ENCODE measurements around the gene FOXJ2. TPM values are rescaled to one million over a fixed set of nuclear protein-coding genes. Genes with fewer than 3 reads are reported as not detected.
A peak's percentile ranks its signal among the peaks of the same experiment; 100 is the strongest.
"Not testable (repeated sequence)": the region's sequence is repeated elsewhere in the genome, so short reads cannot be mapped to it uniquely, and the experiment has no call there.

FOXJ2 gene
- total RNA-seq, 2 experiments from 2014 or later: 17.9 to 18.1 TPM

GRCh38 chr12:8080120-8080519 is 47.6 kb downstream of the FOXJ2 start:
- CTCF ChIA-PET: interaction anchor here (1.2 to 5.9 kb wide), 4 partner anchors 10 to 147 kb away, joined by 4 to 69 read pairs (median 10); partner anchors contain the start of gene FOXJ2
- no peak for DNase-seq
- H3K27me3 Mint-ChIP-seq: no peaks in the 10 kb centered on the region
- no peaks in the 10 kb centered on the region for H3K9me3 Mint-ChIP-seq (ENCODE audit: low read depth)
- peak overlapping the region; percentile 5 for H3K27ac Mint-ChIP-seq
- peaks cover 13% of the 10 kb centered on the region for H3K36me3 Mint-ChIP-seq
- H3K4me3 Mint-ChIP-seq: peak overlapping the region; percentile 0
- no peak for ATAC-seq
- H3K4me1 Mint-ChIP-seq: peaks cover 44% of the 10 kb centered on the region

- ATAC-seq (no peak), DNase-seq (peak; percentile 57)
- Mint-ChIP-seq H3K9me3 (ENCODE audit: low read depth) (no peaks in the 10 kb centered on the region), H3K36me3 (peaks cover 19% of the 10 kb centered on the region), H3K4me1 (peaks cover 53% of the 10 kb centered on the region), H3K27me3 (no peaks in the 10 kb centered on the region), H3K27ac (peak overlapping the region; percentile 100), H3K4me3 (peak overlapping the region; percentile 100)
- CTCF ChIA-PET: interaction anchor here (0.7 to 5.9 kb wide), 3 partner anchors 12 to 218 kb away, joined by 3 to 69 read pairs (median 4); no protein-coding TSS in a partner anchor
Measured at GRCh38 chr12:8081251-8081920, 48.9 kb downstream of the FOXJ2 start.

GRCh38 chr12:8082808-8083100 is 50.2 kb downstream of the FOXJ2 start:
- DNase-seq: no peak
- Mint-ChIP-seq H3K4me3 (peak overlapping the region; percentile 100), H3K27ac (peak overlapping the region; percentile 100), H3K36me3 (peaks cover 22% of the 10 kb centered on the region), H3K27me3 (no peaks in the 10 kb centered on the region), H3K9me3 (ENCODE audit: low read depth) (no peaks in the 10 kb centered on the region), H3K4me1 (peaks cover 58% of the 10 kb centered on the region)
- CTCF ChIA-PET: interaction anchor here (0.6 to 1.8 kb wide), 5 partner anchors 17 to 275 kb away, joined by 3 to 8 read pairs (median 3); partner anchors contain the start of gene C3AR1
- ATAC-seq: no peak

- H3K9me3 Mint-ChIP-seq (ENCODE audit: low read depth); ATAC-seq; H3K27me3 Mint-ChIP-seq: not testable (repeated sequence)
- DNase-seq: peak; percentile 48
- peak overlapping the region; percentile 100 for H3K4me3 Mint-ChIP-seq
- H3K27ac Mint-ChIP-seq: peak overlapping the region; percentile 77
- CTCF ChIA-PET: interaction anchor here (1.8 kb wide), 1 partner anchor 25 kb away, joined by 8 read pairs; no protein-coding TSS in a partner anchor
- H3K36me3 Mint-ChIP-seq: peaks cover 32% of the 10 kb centered on the region
- peaks cover 61% of the 10 kb centered on the region for H3K4me1 Mint-ChIP-seq
Measured at GRCh38 chr12:8084351-8084750, 51.8 kb downstream of the FOXJ2 start.

GRCh38 chr12:8087666-8088065 is 55.1 kb downstream of the FOXJ2 start:
- no peak for DNase-seq
- peaks cover 51% of the 10 kb centered on the region for H3K4me1 Mint-ChIP-seq
- H3K36me3 Mint-ChIP-seq: peaks cover 54% of the 10 kb centered on the region
- H3K27me3 Mint-ChIP-seq: no peaks in the 10 kb centered on the region
- H3K27ac Mint-ChIP-seq: peak overlapping the region; percentile 93
- peak overlapping the region; percentile 72 for H3K4me3 Mint-ChIP-seq
- ATAC-seq: no peak
- CTCF ChIA-PET: interaction anchor here (0.7 to 1.8 kb wide), 8 partner anchors 9 to 154 kb away, joined by 3 to 13 read pairs (median 5); no protein-coding TSS in a partner anchor
- H3K9me3 Mint-ChIP-seq (ENCODE audit: low read depth): no peaks in the 10 kb centered on the region

- peak; percentile 89 for ATAC-seq
- Mint-ChIP-seq H3K4me1 (peaks cover 48% of the 10 kb centered on the region), H3K36me3 (peaks cover 58% of the 10 kb centered on the region), H3K9me3 (ENCODE audit: low read depth) (no peaks in the 10 kb centered on the region), H3K27ac (peak overlapping the region; percentile 93), H3K27me3 (no peaks in the 10 kb centered on the region), H3K4me3 (peak overlapping the region; percentile 72)
- CTCF ChIA-PET: interaction anchor here (1.3 to 1.8 kb wide), 8 partner anchors 10 to 155 kb away, joined by 3 to 13 read pairs (median 5); no protein-coding TSS in a partner anchor
- peak; percentile 74 for DNase-seq
Measured at GRCh38 chr12:8088574-8088973, 56.1 kb downstream of the FOXJ2 start.

GRCh38 chr12:8089277-8089676 is 56.8 kb downstream of the FOXJ2 start:
- not testable (repeated sequence) for DNase-seq; H3K27me3 Mint-ChIP-seq; H3K4me3 Mint-ChIP-seq; ATAC-seq; H3K9me3 Mint-ChIP-seq (ENCODE audit: low read depth)
- H3K4me1 Mint-ChIP-seq: peaks cover 42% of the 10 kb centered on the region
- CTCF ChIA-PET: interaction anchor here (1.5 to 1.8 kb wide), 3 partner anchors 10 to 90 kb away, joined by 3 to 8 read pairs (median 4); no protein-coding TSS in a partner anchor
- H3K36me3 Mint-ChIP-seq: peaks cover 63% of the 10 kb centered on the region
- H3K27ac Mint-ChIP-seq: peak overlapping the region; percentile 93

- no peaks in the 10 kb centered on the region for H3K27me3 Mint-ChIP-seq
- CTCF ChIA-PET: interaction anchor here (1.6 kb wide), 1 partner anchor 90 kb away, joined by 3 read pairs; no protein-coding TSS in a partner anchor
- ATAC-seq: no peak
- H3K9me3 Mint-ChIP-seq (ENCODE audit: low read depth): no peaks in the 10 kb centered on the region
- peaks cover 37% of the 10 kb centered on the region for H3K4me1 Mint-ChIP-seq
- H3K36me3 Mint-ChIP-seq: peaks cover 63% of the 10 kb centered on the region
- H3K4me3 Mint-ChIP-seq: no peak overlapping the region
- DNase-seq: no peak
- peak overlapping the region; percentile 54 for H3K27ac Mint-ChIP-seq
Measured at GRCh38 chr12:8089716-8090115, 57.2 kb downstream of the FOXJ2 start.

- Mint-ChIP-seq H3K9me3 (ENCODE audit: low read depth) (no peaks in the 10 kb centered on the region), H3K27me3 (no peaks in the 10 kb centered on the region), H3K36me3 (peaks cover 80% of the 10 kb centered on the region), H3K27ac (no peak overlapping the region), H3K4me3 (no peak overlapping the region), H3K4me1 (peaks cover 19% of the 10 kb centered on the region)
- CTCF ChIA-PET: interaction anchor here (1.8 to 2.4 kb wide), 2 partner anchors 16 to 35 kb away, joined by 3 to 7 read pairs; no protein-coding TSS in a partner anchor
- DNase-seq (no peak), ATAC-seq (no peak)
Measured at GRCh38 chr12:8093291-8093690, 60.8 kb downstream of the FOXJ2 start.

- Mint-ChIP-seq H3K27ac (no peak overlapping the region), H3K4me3 (no peak overlapping the region), H3K9me3 (ENCODE audit: low read depth) (no peaks in the 10 kb centered on the region), H3K36me3 (peaks cover 75% of the 10 kb centered on the region), H3K27me3 (no peaks in the 10 kb centered on the region), H3K4me1 (peaks cover 9% of the 10 kb centered on the region)
- no peak for DNase-seq
- CTCF ChIA-PET: interaction anchor here (1.2 kb wide), 1 partner anchor 14 kb away, joined by 3 read pairs; no protein-coding TSS in a partner anchor
- ATAC-seq: no peak
Measured at GRCh38 chr12:8096281-8096915, 63.9 kb downstream of the FOXJ2 start.

GRCh38 chr12:8099235-8099634 is 66.7 kb downstream of the FOXJ2 start:
- no peak for DNase-seq
- Mint-ChIP-seq H3K4me3 (no peak overlapping the region), H3K27me3 (no peaks in the 10 kb centered on the region), H3K36me3 (peaks cover 55% of the 10 kb centered on the region), H3K4me1 (peaks cover 7% of the 10 kb centered on the region), H3K9me3 (ENCODE audit: low read depth) (no peaks in the 10 kb centered on the region), H3K27ac (no peak overlapping the region)
- CTCF ChIA-PET: interaction anchor here (1.1 to 1.4 kb wide), 2 partner anchors 10 to 11 kb away, joined by 3 to 4 read pairs; no protein-coding TSS in a partner anchor
- no peak for ATAC-seq
